Measurements from ENCODE around the gene FBXO28. TPM values are rescaled to one million over a fixed set of nuclear protein-coding genes. Genes with fewer than 3 reads are reported as not detected.

FBXO28 gene, protein sequence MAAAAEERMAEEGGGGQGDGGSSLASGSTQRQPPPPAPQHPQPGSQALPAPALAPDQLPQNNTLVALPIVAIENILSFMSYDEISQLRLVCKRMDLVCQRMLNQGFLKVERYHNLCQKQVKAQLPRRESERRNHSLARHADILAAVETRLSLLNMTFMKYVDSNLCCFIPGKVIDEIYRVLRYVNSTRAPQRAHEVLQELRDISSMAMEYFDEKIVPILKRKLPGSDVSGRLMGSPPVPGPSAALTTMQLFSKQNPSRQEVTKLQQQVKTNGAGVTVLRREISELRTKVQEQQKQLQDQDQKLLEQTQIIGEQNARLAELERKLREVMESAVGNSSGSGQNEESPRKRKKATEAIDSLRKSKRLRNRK
- total RNA-seq, result 18.4 and 19.8 TPM in 2 replicates

DNA sequence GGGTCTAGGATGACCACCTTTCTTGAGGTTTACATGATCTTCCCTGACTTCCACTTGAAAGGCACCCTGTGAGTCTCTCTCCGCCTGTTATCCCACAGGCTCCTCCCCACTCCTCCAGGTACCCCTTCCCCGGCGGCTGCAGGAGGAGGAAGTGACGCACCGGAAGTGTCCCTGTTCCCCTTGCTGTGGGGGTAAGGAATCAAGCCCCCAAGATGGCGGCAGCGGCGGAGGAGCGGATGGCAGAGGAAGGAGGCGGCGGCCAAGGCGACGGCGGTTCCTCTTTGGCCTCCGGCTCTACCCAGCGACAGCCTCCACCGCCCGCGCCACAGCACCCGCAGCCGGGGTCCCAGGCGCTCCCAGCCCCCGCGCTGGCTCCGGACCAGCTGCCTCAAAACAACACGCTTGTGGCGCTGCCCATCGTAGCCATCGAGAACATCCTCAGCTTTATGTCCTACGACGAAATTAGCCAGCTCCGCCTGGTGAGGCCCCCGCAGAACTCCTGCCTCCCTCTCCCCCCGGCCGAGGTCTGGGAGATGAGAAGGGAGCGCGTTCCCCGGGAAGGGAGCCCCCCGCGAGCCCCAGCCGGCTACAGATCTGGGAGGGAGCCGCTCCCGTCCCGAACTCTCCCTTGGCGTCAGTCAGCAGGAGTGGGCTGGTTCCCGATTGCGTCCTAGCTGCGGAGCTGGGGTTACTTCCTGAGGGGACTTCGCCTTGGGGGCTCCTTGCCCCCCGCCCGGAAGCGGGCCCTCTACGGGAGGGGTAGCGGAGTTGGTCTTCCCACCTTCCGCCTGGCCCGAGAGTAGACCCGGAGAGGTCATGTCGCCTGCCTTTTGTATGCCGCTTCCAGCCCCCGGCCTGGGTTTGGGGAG lies at the start of gene FBXO28:
Gene FBXO28, plus strand, starts transcription at position 194 of the 869 bp plus-strand sequence. Its CDS starts 19 bp downstream, at position 213.

DNA sequence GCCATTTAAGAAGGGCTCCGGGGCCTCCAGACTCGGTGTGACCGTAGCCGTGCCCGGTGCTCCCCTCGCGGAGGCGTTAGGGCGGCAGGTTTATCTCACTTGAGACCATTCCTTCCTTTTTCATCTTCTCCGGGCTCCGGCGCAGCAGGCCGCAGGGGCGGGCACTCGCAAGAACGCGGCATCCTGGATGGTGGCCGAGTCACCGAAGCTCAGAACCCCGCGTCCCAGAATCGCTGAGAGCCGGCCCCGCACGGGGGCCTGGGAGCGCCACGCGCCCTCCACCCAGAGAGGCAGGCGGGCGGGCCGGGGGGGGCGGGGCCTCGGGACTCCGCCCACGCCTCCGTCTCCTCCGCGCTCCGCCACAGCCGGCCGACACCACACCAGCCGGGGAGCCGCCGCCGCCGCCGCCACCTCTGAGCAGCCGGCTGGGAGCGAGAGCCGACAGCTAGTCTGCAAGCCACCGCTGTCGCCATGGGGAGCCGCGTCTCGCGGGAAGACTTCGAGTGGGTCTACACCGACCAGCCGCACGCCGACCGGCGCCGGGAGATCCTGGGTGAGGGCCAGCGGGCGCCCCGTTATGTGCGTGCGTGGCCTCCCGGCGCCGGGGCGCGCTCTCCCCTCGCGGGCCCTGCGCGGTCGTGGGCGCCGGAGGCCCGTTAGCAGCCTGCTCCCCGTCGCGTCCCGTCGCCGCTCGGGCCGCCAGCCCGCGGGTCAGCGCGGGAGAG lies 69.1 kb downstream of the FBXO28 start, which contains the start of gene DEGS1:
Gene DEGS1, plus strand, starts transcription at position 375 of the 725 bp plus-strand sequence. Its CDS starts 97 bp downstream, at position 472.

Other genes starting within 250 kb of the FBXO28 start
- gene DEGS1, start 69.1 kb downstream of the FBXO28 start, total RNA-seq, result 71.1 and 91.3 TPM in 2 replicates
- gene NVL, start 216.1 kb downstream of the FBXO28 start, total RNA-seq, result 12.7 and 21.3 TPM in 2 replicates
- 91.3 and 111 TPM in 2 replicates for gene CNIH4, start 242.8 kb downstream of the FBXO28 start, total RNA-seq

Data from hair follicular keratinocyte (primary cell).